ENCODE data around the gene GAST. TPM values are rescaled to one million over a fixed set of nuclear protein-coding genes. Genes with fewer than 3 reads are reported as not detected.

GAST gene
- total and polyA plus RNA-seq, 2 of the 13 experiments (the other 11 are each of a cell fraction or from before 2014, with no cell fraction given) = 0.32 to 0.42 TPM

DNA sequence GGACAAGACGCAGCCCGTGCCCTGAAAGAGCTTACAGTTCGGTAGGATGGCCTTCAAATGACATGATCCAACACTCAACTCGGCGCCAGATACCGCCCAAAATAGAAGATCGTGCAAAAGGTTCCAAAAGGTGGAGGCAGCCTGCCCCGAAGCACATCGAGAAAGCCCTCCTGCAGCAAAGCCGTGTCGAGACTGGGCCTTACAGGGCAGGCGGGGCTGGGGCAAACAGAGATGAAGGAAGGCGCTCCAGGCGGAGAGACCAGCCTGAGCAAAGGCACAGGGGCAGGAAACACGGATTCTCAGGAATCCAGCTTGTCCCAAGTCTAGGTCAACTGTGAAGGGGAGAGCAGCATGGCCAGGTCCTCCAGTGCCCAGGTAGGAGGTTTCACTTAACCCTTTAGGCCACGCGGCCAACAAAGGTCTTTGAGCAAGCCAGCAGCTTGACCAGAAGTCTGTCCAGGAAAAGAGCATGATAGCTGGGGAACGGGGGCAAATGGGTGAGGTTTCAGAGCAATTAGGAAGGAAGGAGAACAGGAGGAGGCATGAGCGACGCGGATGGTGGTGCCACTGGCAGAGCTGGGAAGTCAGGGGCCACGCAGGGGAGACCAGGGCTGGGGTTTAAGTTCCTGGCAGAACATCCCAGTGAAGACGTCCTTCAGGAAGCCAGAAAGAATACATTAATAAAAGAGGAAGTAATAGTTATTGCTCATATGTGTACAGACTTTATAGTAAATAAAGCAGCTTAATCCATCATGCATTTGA, 44.7 kb upstream of the GAST start (continued):
- TF ChIP-seq FOXA1 (IDR thresholded peaks at IDR 0.05) = no peak
- TF ChIP-seq FOXA1 (CRISPR knock-in tag; IDR thresholded peaks at IDR 0.05) = no peak
- TF ChIP-seq, protein P1, sequence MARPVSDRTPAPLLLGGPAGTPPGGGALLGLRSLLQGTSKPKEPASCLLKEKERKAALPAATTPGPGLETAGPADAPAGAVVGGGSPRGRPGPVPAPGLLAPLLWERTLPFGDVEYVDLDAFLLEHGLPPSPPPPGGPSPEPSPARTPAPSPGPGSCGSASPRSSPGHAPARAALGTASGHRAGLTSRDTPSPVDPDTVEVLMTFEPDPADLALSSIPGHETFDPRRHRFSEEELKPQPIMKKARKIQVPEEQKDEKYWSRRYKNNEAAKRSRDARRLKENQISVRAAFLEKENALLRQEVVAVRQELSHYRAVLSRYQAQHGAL (CRISPR knock-in tag; IDR thresholded peaks at IDR 0.05; ENCODE audit: not compliant biosample characterization) = no peak
- TF ChIP-seq TCF7 (IDR thresholded peaks at IDR 0.05; ENCODE audit: low read depth) = no peak
- no peak for TF ChIP-seq ZNF296 (CRISPR knock-in tag; conservative IDR thresholded peaks at IDR 0.05)
- no peak for TF ChIP-seq SMARCC2 (IDR thresholded peaks at IDR 0.05)
- peak; percentile 25; the same call in 1 of the 2 replicates for TF ChIP-seq YEATS4 (CRISPR knock-in tag; IDR thresholded peaks at IDR 0.05; ENCODE audit: borderline replicate concordance)
- TF ChIP-seq, protein P2, sequence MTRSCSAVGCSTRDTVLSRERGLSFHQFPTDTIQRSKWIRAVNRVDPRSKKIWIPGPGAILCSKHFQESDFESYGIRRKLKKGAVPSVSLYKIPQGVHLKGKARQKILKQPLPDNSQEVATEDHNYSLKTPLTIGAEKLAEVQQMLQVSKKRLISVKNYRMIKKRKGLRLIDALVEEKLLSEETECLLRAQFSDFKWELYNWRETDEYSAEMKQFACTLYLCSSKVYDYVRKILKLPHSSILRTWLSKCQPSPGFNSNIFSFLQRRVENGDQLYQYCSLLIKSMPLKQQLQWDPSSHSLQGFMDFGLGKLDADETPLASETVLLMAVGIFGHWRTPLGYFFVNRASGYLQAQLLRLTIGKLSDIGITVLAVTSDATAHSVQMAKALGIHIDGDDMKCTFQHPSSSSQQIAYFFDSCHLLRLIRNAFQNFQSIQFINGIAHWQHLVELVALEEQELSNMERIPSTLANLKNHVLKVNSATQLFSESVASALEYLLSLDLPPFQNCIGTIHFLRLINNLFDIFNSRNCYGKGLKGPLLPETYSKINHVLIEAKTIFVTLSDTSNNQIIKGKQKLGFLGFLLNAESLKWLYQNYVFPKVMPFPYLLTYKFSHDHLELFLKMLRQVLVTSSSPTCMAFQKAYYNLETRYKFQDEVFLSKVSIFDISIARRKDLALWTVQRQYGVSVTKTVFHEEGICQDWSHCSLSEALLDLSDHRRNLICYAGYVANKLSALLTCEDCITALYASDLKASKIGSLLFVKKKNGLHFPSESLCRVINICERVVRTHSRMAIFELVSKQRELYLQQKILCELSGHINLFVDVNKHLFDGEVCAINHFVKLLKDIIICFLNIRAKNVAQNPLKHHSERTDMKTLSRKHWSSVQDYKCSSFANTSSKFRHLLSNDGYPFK (CRISPR knock-in tag; IDR thresholded peaks at IDR 0.05; ENCODE audit: borderline replicate concordance) = 0 out of 2 replicates have a peak, but pooled peaks have one; percentile 19
- TF ChIP-seq, protein P3, sequence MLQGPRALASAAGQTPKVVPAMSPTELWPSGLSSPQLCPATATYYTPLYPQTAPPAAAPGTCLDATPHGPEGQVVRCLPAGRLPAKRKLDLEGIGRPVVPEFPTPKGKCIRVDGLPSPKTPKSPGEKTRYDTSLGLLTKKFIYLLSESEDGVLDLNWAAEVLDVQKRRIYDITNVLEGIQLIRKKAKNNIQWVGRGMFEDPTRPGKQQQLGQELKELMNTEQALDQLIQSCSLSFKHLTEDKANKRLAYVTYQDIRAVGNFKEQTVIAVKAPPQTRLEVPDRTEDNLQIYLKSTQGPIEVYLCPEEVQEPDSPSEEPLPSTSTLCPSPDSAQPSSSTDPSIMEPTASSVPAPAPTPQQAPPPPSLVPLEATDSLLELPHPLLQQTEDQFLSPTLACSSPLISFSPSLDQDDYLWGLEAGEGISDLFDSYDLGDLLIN (CRISPR knock-in tag; IDR thresholded peaks at IDR 0.05; ENCODE audit: borderline replicate concordance) = no peak
- no peak for TF ChIP-seq ZBTB8A (CRISPR knock-in tag; IDR thresholded peaks at IDR 0.05; ENCODE audit: borderline replicate concordance, low read depth)
- TF ChIP-seq ZMAT3 (CRISPR knock-in tag; conservative IDR thresholded peaks at IDR 0.05) = no peak; the same call in 1 of the 2 replicates
- no peak for TF ChIP-seq ZNF766 (CRISPR knock-in tag; IDR thresholded peaks at IDR 0.05; ENCODE audit: borderline replicate concordance)
- TF ChIP-seq FOXM1 (CRISPR knock-in tag; IDR thresholded peaks at IDR 0.05) = no peak
- TF ChIP-seq GTF3A (CRISPR knock-in tag; conservative IDR thresholded peaks at IDR 0.05) = no peak
- TF ChIP-seq ZNF580 (CRISPR knock-in tag; IDR thresholded peaks at IDR 0.05; ENCODE audit: borderline replicate concordance, low read depth) = 0 out of 2 replicates have a peak, but pooled peaks have one; percentile 32
- no peak for TF ChIP-seq ZNF747 (CRISPR knock-in tag; IDR thresholded peaks at IDR 0.05; ENCODE audit: borderline replicate concordance)
- TF ChIP-seq CERS6 (CRISPR knock-in tag; IDR thresholded peaks at IDR 0.05) = no peak
- TF ChIP-seq PRDM10 (CRISPR knock-in tag; IDR thresholded peaks at IDR 0.05; ENCODE audit: low read depth) = no peak

Measured in HepG2 (cell line).